NB4 (cell line): ENCODE results near the gene KAZN.

Experiments used
- DNase-seq: peaks from one replicate; pipeline ENCODE4 v3.0.0; 2010; ENCODE audit warnings: low read depth
- H3K4me3 ChIP-seq: one replicate; pipeline ENCODE4 v1.5.1; 2011; ENCODE audit warnings: mild to moderate bottlenecking, low read depth, low read length, moderate library complexity
- CTCF ChIP-seq: IDR thresholded peaks from one replicate; pipeline ENCODE4 v1.5.1; 2012; ENCODE audit warnings: low read depth, low read length
- MAX ChIP-seq: IDR thresholded peaks from 2 replicates; pipeline ENCODE4 v1.6.1; 2011; ENCODE audit warnings: low read depth, low read length
- MYC ChIP-seq: IDR thresholded peaks from 2 replicates; pipeline ENCODE4 v1.6.1; 2011; ENCODE audit warnings: low read depth, low read length
- POLR2A ChIP-seq: IDR thresholded peaks from 2 replicates; pipeline ENCODE4 v1.6.1; 2011; ENCODE audit warnings: mild to moderate bottlenecking; ENCODE audit not compliant: insufficient read length; ENCODE audit errors: extremely low read depth

KAZN gene

GRCh38 chr1:14769486-14770274 is 171.2 kb downstream of the KAZN start:
- TF ChIP-seq POLR2A = no peak
- peak; percentile 21 for TF ChIP-seq CTCF
- DNase-seq = peak; percentile 22
- H3K4me3 ChIP-seq = no peak overlapping the region

GRCh38 chr1:14773396-14774025 is 175.0 kb downstream of the KAZN start:
- no peak for TF ChIP-seq POLR2A
- no peak for TF ChIP-seq CTCF
- TF ChIP-seq MAX = no peak
- TF ChIP-seq MYC = no peak
- DNase-seq = peak; percentile 9
- H3K4me3 ChIP-seq = no peak overlapping the region

- no peak overlapping the region for H3K4me3 ChIP-seq
- no peak for TF ChIP-seq POLR2A
- no peak for TF ChIP-seq MYC
- no peak for TF ChIP-seq CTCF
- no peak for TF ChIP-seq MAX
- DNase-seq = no peak
Measured at GRCh38 chr1:14774225-14774624, 175.7 kb downstream of the KAZN start.

- H3K4me3 ChIP-seq = no peak overlapping the region
- no peak for TF ChIP-seq POLR2A
- DNase-seq = no peak
Measured at GRCh38 chr1:14774988-14775387, 176.5 kb downstream of the KAZN start.

GRCh38 chr1:14775434-14775833 is 176.9 kb downstream of the KAZN start:
- no peak for DNase-seq
- no peak for TF ChIP-seq MAX
- no peak for TF ChIP-seq CTCF
- no peak for TF ChIP-seq POLR2A
- TF ChIP-seq MYC = no peak
- peak overlapping the region; percentile 7 for H3K4me3 ChIP-seq

- TF ChIP-seq POLR2A (no peak), MAX (peak; percentile 21; the same call in 1 of the 2 replicates), MYC (peak; percentile 45), CTCF (no peak)
- peak overlapping the region; percentile 77 for H3K4me3 ChIP-seq
- peak; percentile 91 for DNase-seq
Measured at GRCh38 chr1:14777516-14778506, 179.3 kb downstream of the KAZN start.
